SK-N-MC (cell line): ENCODE results near the gene VWA3A.

Experiments used
- EZH2 ChIP-seq: fragments of 200-600 bp; sonication (generic); IDR thresholded peaks from one replicate; pipeline ENCODE4 v1.6.1; 2017; ENCODE audit warnings: antibody characterized with exemption
- POLR2AphosphoS5 ChIP-seq: IDR thresholded peaks from 2 replicates; pipeline ENCODE4 v1.6.1; 2012; ENCODE audit warnings: mild to moderate bottlenecking, low read depth, low read length, borderline replicate concordance

- no peak for TF ChIP-seq EZH2
- TF ChIP-seq POLR2AphosphoS5 = no peak
Observed at GRCh38 chr16:22132801-22133200, 40.5 kb downstream of the VWA3A start.
